ENCODE data around the gene S100A3.

- TF ChIP-seq, protein P1, sequence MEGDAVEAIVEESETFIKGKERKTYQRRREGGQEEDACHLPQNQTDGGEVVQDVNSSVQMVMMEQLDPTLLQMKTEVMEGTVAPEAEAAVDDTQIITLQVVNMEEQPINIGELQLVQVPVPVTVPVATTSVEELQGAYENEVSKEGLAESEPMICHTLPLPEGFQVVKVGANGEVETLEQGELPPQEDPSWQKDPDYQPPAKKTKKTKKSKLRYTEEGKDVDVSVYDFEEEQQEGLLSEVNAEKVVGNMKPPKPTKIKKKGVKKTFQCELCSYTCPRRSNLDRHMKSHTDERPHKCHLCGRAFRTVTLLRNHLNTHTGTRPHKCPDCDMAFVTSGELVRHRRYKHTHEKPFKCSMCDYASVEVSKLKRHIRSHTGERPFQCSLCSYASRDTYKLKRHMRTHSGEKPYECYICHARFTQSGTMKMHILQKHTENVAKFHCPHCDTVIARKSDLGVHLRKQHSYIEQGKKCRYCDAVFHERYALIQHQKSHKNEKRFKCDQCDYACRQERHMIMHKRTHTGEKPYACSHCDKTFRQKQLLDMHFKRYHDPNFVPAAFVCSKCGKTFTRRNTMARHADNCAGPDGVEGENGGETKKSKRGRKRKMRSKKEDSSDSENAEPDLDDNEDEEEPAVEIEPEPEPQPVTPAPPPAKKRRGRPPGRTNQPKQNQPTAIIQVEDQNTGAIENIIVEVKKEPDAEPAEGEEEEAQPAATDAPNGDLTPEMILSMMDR (IDR thresholded peaks at IDR 0.05; ENCODE audit: low read depth, low read length) = no peak
- no peak for TF ChIP-seq EZH2phosphoT487 (IDR thresholded peaks at IDR 0.05; ENCODE audit: low read depth)
Observed at GRCh38 chr1:153553096-153553495, 4.0 kb upstream of the S100A3 start.
